ENCODE results near the gene PRKCB. TPM values are rescaled to one million over a fixed set of nuclear protein-coding genes. Genes with fewer than 3 reads are reported as not detected.

The PRKCB gene
- total RNA-seq, 1 experiment from 2014 or later, result 0.89 TPM

GRCh38 chr16:24088767-24089166 is 253.0 kb downstream of the PRKCB start (continued):
- TF ChIP-seq, protein P1, sequence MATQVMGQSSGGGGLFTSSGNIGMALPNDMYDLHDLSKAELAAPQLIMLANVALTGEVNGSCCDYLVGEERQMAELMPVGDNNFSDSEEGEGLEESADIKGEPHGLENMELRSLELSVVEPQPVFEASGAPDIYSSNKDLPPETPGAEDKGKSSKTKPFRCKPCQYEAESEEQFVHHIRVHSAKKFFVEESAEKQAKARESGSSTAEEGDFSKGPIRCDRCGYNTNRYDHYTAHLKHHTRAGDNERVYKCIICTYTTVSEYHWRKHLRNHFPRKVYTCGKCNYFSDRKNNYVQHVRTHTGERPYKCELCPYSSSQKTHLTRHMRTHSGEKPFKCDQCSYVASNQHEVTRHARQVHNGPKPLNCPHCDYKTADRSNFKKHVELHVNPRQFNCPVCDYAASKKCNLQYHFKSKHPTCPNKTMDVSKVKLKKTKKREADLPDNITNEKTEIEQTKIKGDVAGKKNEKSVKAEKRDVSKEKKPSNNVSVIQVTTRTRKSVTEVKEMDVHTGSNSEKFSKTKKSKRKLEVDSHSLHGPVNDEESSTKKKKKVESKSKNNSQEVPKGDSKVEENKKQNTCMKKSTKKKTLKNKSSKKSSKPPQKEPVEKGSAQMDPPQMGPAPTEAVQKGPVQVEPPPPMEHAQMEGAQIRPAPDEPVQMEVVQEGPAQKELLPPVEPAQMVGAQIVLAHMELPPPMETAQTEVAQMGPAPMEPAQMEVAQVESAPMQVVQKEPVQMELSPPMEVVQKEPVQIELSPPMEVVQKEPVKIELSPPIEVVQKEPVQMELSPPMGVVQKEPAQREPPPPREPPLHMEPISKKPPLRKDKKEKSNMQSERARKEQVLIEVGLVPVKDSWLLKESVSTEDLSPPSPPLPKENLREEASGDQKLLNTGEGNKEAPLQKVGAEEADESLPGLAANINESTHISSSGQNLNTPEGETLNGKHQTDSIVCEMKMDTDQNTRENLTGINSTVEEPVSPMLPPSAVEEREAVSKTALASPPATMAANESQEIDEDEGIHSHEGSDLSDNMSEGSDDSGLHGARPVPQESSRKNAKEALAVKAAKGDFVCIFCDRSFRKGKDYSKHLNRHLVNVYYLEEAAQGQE (IDR thresholded peaks at IDR 0.05; ENCODE audit: low read depth), result no peak
- no peak for TF ChIP-seq CEBPB (IDR thresholded peaks at IDR 0.05; ENCODE audit: low read depth)
- TF ChIP-seq SRF (IDR thresholded peaks at IDR 0.05; ENCODE audit: low read depth), result no peak
- TF ChIP-seq, protein P2, sequence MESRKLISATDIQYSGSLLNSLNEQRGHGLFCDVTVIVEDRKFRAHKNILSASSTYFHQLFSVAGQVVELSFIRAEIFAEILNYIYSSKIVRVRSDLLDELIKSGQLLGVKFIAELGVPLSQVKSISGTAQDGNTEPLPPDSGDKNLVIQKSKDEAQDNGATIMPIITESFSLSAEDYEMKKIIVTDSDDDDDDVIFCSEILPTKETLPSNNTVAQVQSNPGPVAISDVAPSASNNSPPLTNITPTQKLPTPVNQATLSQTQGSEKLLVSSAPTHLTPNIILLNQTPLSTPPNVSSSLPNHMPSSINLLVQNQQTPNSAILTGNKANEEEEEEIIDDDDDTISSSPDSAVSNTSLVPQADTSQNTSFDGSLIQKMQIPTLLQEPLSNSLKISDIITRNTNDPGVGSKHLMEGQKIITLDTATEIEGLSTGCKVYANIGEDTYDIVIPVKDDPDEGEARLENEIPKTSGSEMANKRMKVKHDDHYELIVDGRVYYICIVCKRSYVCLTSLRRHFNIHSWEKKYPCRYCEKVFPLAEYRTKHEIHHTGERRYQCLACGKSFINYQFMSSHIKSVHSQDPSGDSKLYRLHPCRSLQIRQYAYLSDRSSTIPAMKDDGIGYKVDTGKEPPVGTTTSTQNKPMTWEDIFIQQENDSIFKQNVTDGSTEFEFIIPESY (IDR thresholded peaks at IDR 0.05; ENCODE audit: extremely low read depth, insufficient replicate concordance, low read length), result no peak
- no peak for TF ChIP-seq ELF1 (IDR thresholded peaks at IDR 0.05; ENCODE audit: borderline replicate concordance, low read depth)

GRCh38 chr16:24091125-24091524 is 255.3 kb downstream of the PRKCB start:
- CTCF ChIA-PET, result no interaction called here
- H4K20me1 ChIP-seq (ENCODE audit: insufficient read depth), result no peaks in the 10 kb centered on the region
- H3K9ac ChIP-seq (ENCODE audit: low read length), result no peak overlapping the region
- H3K36me3 ChIP-seq (ENCODE audit: control insufficient read depth in 1 of 2, insufficient read depth in 2 of 2, low read length in 2 of 2), result no peaks in the 10 kb centered on the region
- H2AFZ ChIP-seq (ENCODE audit: low read depth, low read length, poor library complexity, severe bottlenecking), result no peak overlapping the region
- TF ChIP-seq SP1 (IDR thresholded peaks at IDR 0.05; ENCODE audit: low read depth) (no peak), TCF7L2 (IDR thresholded peaks at IDR 0.05; ENCODE audit: borderline replicate concordance, extremely low read depth, insufficient read depth, insufficient read length) (no peak)
- no peak overlapping the region for H3K4me2 ChIP-seq (ENCODE audit: low read length)
- BruUV-seq (replicated peaks), result no TSS peak
- intact Hi-C loops (cut with micrococcal nuclease), result no loop called here
- no peak overlapping the region for H3K4me3 ChIP-seq (replicated peaks in 1 of 2; ENCODE audit: low read depth in 1 of 2, low read length in 2 of 2)
- RAD21 ChIA-PET (ENCODE audit: low non-redundant PET in 1 of 2, low total read pairs in 2 of 2, uncharacterized antibody in 2 of 2, unreplicated experiment in 2 of 2), result no interaction called here
- ATAC-seq, result no peak
- POLR2A ChIA-PET, result no interaction called here
- H3K9me2 ChIP-seq (ENCODE audit: insufficient read depth), result no peaks in the 10 kb centered on the region
- H3K27me3 ChIP-seq (ENCODE audit: insufficient read depth, low read length), result peaks cover 12% of the 10 kb centered on the region; the same call in 1 of the 2 replicates
- H3K9me3 ChIP-seq (ENCODE audit: control insufficient read depth in 1 of 2, insufficient read depth in 1 of 2, low read depth in 1 of 2, low read length in 2 of 2), result peaks cover 0 to 4% of the 10 kb centered on the region in 2 experiments; a peak in 1 of 4 replicates
- no peak for DNase-seq (ENCODE audit: low read depth, low spot score)
- H3K79me2 ChIP-seq (ENCODE audit: insufficient read depth, low read length), result no peaks in the 10 kb centered on the region
- no peaks in the 10 kb centered on the region for H3K4me1 ChIP-seq (ENCODE audit: control insufficient read depth in 1 of 2, insufficient read depth in 2 of 2, low read length in 2 of 2)
- no peak overlapping the region for H3K27ac ChIP-seq (ENCODE audit: low read depth, low read length)

Measured in HCT116 (cell line).